Occipital lobe (tissue), 3 donors: ENCODE data around the gene ULK4. TPM values are rescaled to one million over a fixed set of nuclear protein-coding genes. Genes with fewer than 3 reads are reported as not detected.
A peak's percentile ranks its signal among the peaks of the same experiment; 100 is the strongest.

ENCODE experiments used
- DNase-seq: peaks from one replicate; lab custom pipeline; 2025; lab: John Stamatoyannopoulos, UW
- small RNA-seq: library from RNA; depleted of rRNA; stranded (forward); fragments of <200 nt; gene quantifications from one replicate; pipeline ENCODE3, GENCODE V24; 2014
- total RNA-seq: library from RNA; depleted of rRNA; stranded (reverse); fragments of >200 nt; gene quantifications from one replicate; pipeline ENCODE4 v1.2.3, GENCODE V29; 2014

Gene ULK4
- total RNA-seq, 1 donor from 2014 or later = 21.1 TPM

DNA sequence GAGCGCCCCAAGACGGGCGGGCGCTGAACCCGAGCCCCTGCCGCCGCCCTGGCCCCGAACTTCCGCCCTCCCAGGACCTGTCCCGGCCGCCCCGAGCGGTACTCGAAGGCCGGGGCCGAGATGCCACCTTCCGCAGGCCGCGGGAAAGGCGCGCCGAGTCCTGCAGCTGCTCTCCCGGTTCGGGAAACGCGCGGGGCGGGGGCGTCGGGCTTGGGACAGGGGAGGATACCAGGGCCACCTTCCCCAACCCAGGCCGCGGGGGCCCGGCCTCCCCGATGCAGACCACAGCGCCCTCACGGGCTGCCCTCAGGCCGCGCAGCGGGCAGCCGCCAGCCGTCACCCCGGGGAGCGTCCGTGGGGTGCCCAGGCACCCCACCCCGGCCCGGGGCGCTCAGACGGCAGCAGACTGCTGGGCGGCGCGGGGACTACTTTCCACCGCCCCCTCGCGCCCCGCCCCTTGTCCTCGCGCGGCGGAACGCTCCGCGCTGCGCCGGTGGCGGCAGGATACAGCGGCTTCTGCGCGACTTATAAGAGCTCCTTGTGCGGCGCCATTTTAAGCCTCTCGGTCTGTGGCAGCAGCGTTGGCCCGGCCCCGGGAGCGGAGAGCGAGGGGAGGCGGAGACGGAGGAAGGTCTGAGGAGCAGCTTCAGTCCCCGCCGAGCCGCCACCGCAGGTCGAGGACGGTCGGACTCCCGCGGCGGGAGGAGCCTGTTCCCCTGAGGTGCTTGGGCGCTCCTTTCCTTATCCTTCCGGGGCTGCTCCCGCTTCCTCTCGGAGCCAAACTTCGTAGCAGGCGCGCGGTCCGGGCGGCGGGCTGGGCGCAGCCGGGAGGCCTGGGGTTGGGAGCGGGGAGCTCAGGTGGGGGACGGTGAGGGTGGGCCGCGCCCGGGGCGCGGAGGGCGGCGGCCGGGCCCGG, 762.7 kb downstream of the ULK4 start, which contains the start of gene CTNNB1:
CTNNB1 (plus strand) TSS at position 556 of the 916 bp plus-strand sequence. CDS start 24,564 bp downstream, outside the sequence.
- DNase-seq = peak; percentile 88

GRCh38 chr3:41198526-41198925, 763.4 kb downstream of the ULK4 start:
- no peak for DNase-seq

- no peak for DNase-seq
Observed at GRCh38 chr3:41198046-41198445, 763.9 kb downstream of the ULK4 start.

Small RNAs within 50 kb of the gene (small RNA-seq; reads per million reads assigned to genes)
- gene ATP6V0E1P2 (not detected), gene RF00019 (not detected), gene RF00096 (not detected), gene RF00602 (not detected)

Other genes with a start within 250 kb of the ULK4 start
- gene TRAK1, start 129.3 kb upstream of the ULK4 start, total RNA-seq = 46.3 TPM